ENCODE results near the gene CAMK2A. TPM values are rescaled to one million over a fixed set of nuclear protein-coding genes. Genes with fewer than 3 reads are reported as not detected.

CAMK2A gene
- total and polyA plus RNA-seq, 2 experiments from 2014 or later, result 0.18 TPM; not detected in 1

DNA sequence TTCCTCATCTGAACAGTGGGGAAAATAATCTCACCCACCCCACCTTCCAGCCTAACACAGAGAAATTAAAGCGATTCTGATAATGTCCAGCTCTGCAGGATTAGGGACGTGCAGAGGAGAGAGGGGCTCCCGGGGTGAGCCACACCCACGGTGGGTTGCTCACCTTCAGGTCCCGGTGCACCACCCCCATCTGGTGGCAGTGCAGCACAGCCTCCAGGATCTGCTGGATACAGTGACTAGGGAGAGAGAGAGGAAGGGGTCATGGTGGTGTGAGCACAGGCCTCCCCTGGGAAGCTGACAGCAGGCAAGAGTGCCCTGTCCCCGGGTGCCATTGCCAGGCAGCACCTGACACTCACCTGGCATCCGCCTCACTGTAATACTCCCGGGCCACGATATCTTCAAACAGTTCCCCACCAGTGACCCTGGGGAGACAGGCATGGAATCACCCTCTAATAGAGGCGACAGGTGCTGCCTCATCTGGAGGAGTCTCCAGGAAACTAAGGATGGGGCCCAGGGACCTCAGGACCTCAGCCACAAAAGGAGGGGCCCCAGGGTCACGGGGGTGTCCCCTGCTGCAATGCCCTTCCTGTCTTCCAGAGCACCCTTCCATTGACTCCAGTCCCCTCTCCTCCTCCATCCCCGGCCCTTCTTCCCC is 33.0 kb downstream of the CAMK2A start:
- Mint-ChIP-seq H3K9me3 (no peaks in the 10 kb centered on the region), H3K27ac (no peak overlapping the region), H3K27me3 (ENCODE audit: insufficient read depth, low read depth, poor library complexity) (peaks cover 7% of the 10 kb centered on the region), H3K4me1 (peaks cover 7% of the 10 kb centered on the region), H3K4me3 (0 out of 3 replicates have a peak overlapping the region, but pooled peaks have one; percentile 23), H3K36me3 (ENCODE audit: low read depth) (no peaks in the 10 kb centered on the region)
- peak; percentile 96 for ATAC-seq
- H3K9me2 ChIP-seq (ENCODE audit: insufficient read depth), result no peaks in the 10 kb centered on the region
- no peaks in the 10 kb centered on the region for H3K27me3 ChIP-seq (ENCODE audit: insufficient read depth)
- no peak overlapping the region for H3K27ac ChIP-seq (ENCODE audit: low read depth)
- H3K4me1 ChIP-seq (ENCODE audit: insufficient read depth), result peaks cover 6% of the 10 kb centered on the region; the same call in 1 of the 2 replicates
- H3F3A ChIP-seq (replicated peaks; ENCODE audit: low read depth), result no peaks in the 10 kb centered on the region
- peak; percentile 81 for DNase-seq (ENCODE audit: low spot score)
- TF ChIP-seq ZNF114 (CRISPR knock-in tag; IDR thresholded peaks at IDR 0.05) (no peak), JUNB (IDR thresholded peaks at IDR 0.05; ENCODE audit: unreplicated experiment) (no peak)
- TF ChIP-seq, protein P1, sequence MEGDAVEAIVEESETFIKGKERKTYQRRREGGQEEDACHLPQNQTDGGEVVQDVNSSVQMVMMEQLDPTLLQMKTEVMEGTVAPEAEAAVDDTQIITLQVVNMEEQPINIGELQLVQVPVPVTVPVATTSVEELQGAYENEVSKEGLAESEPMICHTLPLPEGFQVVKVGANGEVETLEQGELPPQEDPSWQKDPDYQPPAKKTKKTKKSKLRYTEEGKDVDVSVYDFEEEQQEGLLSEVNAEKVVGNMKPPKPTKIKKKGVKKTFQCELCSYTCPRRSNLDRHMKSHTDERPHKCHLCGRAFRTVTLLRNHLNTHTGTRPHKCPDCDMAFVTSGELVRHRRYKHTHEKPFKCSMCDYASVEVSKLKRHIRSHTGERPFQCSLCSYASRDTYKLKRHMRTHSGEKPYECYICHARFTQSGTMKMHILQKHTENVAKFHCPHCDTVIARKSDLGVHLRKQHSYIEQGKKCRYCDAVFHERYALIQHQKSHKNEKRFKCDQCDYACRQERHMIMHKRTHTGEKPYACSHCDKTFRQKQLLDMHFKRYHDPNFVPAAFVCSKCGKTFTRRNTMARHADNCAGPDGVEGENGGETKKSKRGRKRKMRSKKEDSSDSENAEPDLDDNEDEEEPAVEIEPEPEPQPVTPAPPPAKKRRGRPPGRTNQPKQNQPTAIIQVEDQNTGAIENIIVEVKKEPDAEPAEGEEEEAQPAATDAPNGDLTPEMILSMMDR (conservative IDR thresholded peaks at IDR 0.05; ENCODE audit: low read depth in 2 of 2), result peak; percentile 60 to 82
- H3K4me2 ChIP-seq, result peak overlapping the region; percentile 43; the same call in 1 of the 2 replicates
- H3K4me3 ChIP-seq, result no peak overlapping the region
- peak overlapping the region; percentile 93 for H2AFZ ChIP-seq
- no peaks in the 10 kb centered on the region for H3K36me3 ChIP-seq (ENCODE audit: insufficient read depth)
- H3K79me2 ChIP-seq (replicated peaks; ENCODE audit: insufficient read depth), result no peaks in the 10 kb centered on the region
- H4K20me1 ChIP-seq (replicated peaks; ENCODE audit: insufficient read depth), result no peaks in the 10 kb centered on the region

- H3K4me2 ChIP-seq, result peak overlapping the region; percentile 43; the same call in 1 of the 2 replicates
- no peak overlapping the region for H3K27ac Mint-ChIP-seq
- ATAC-seq (peak; percentile 18), DNase-seq (ENCODE audit: low spot score) (no peak)
- H3K36me3 ChIP-seq (ENCODE audit: insufficient read depth), result no peaks in the 10 kb centered on the region
- H3K27ac ChIP-seq (ENCODE audit: low read depth), result no peak overlapping the region
- no peaks in the 10 kb centered on the region for H3K36me3 Mint-ChIP-seq (ENCODE audit: low read depth)
- H3K4me1 ChIP-seq (ENCODE audit: insufficient read depth), result peaks cover 6% of the 10 kb centered on the region; the same call in 1 of the 2 replicates
- H3K27me3 Mint-ChIP-seq (ENCODE audit: insufficient read depth, low read depth, poor library complexity), result peaks cover 7% of the 10 kb centered on the region
- no peak overlapping the region for H3K4me3 ChIP-seq
- no peaks in the 10 kb centered on the region for H3K9me2 ChIP-seq (ENCODE audit: insufficient read depth)
- H2AFZ ChIP-seq, result peak overlapping the region; percentile 93
- H3K4me1 Mint-ChIP-seq, result peaks cover 7% of the 10 kb centered on the region
- no peaks in the 10 kb centered on the region for H3K27me3 ChIP-seq (ENCODE audit: insufficient read depth)
- H4K20me1 ChIP-seq (replicated peaks; ENCODE audit: insufficient read depth), result no peaks in the 10 kb centered on the region
- no peaks in the 10 kb centered on the region for H3F3A ChIP-seq (replicated peaks; ENCODE audit: low read depth)
- H3K4me3 Mint-ChIP-seq, result 0 out of 3 replicates have a peak overlapping the region, but pooled peaks have one; percentile 23
- no peaks in the 10 kb centered on the region for H3K9me3 Mint-ChIP-seq
- H3K79me2 ChIP-seq (replicated peaks; ENCODE audit: insufficient read depth), result no peaks in the 10 kb centered on the region
- no peak for TF ChIP-seq JUNB (IDR thresholded peaks at IDR 0.05; ENCODE audit: unreplicated experiment)
- TF ChIP-seq STAT1 (IDR thresholded peaks at IDR 0.05; ENCODE audit: unreplicated experiment), result no peak
- TF ChIP-seq ZNF114 (CRISPR knock-in tag; IDR thresholded peaks at IDR 0.05), result no peak
- no peak for TF ChIP-seq POLR2AphosphoS5 (IDR thresholded peaks at IDR 0.05; ENCODE audit: low read depth)
- no peak for TF ChIP-seq ZNF331 (CRISPR knock-in tag; IDR thresholded peaks at IDR 0.05; ENCODE audit: low read depth)
- TF ChIP-seq EZH2phosphoT487 (IDR thresholded peaks at IDR 0.05; ENCODE audit: unreplicated experiment), result no peak
- TF ChIP-seq, protein P2, sequence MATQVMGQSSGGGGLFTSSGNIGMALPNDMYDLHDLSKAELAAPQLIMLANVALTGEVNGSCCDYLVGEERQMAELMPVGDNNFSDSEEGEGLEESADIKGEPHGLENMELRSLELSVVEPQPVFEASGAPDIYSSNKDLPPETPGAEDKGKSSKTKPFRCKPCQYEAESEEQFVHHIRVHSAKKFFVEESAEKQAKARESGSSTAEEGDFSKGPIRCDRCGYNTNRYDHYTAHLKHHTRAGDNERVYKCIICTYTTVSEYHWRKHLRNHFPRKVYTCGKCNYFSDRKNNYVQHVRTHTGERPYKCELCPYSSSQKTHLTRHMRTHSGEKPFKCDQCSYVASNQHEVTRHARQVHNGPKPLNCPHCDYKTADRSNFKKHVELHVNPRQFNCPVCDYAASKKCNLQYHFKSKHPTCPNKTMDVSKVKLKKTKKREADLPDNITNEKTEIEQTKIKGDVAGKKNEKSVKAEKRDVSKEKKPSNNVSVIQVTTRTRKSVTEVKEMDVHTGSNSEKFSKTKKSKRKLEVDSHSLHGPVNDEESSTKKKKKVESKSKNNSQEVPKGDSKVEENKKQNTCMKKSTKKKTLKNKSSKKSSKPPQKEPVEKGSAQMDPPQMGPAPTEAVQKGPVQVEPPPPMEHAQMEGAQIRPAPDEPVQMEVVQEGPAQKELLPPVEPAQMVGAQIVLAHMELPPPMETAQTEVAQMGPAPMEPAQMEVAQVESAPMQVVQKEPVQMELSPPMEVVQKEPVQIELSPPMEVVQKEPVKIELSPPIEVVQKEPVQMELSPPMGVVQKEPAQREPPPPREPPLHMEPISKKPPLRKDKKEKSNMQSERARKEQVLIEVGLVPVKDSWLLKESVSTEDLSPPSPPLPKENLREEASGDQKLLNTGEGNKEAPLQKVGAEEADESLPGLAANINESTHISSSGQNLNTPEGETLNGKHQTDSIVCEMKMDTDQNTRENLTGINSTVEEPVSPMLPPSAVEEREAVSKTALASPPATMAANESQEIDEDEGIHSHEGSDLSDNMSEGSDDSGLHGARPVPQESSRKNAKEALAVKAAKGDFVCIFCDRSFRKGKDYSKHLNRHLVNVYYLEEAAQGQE (IDR thresholded peaks at IDR 0.05; ENCODE audit: unreplicated experiment), result no peak
Observed at GRCh38 chr5:150255659-150256409, 33.7 kb downstream of the CAMK2A start.
